ENCODE results near the gene GLRX. TPM values are rescaled to one million over a fixed set of nuclear protein-coding genes. Genes with fewer than 3 reads are reported as not detected.

GLRX gene, protein sequence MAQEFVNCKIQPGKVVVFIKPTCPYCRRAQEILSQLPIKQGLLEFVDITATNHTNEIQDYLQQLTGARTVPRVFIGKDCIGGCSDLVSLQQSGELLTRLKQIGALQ
- total RNA-seq (2022; extraction: Qiagen RNA extraction; ENCODE audit: low read depth) = 43.9 to 74.3 TPM (median 52.1 TPM) in 5 replicates

GRCh38 chr5:95822542-95823181, at the start of gene GLRX:
GLRX (minus strand) TSS chr5:95822726; CDS start chr5:95822662, 64 bp downstream.

Other genes with a start within 250 kb of the GLRX start
- 0.08 to 0.14 TPM (median 0.14 TPM) in 4 of 5 replicates, not detected in the other for gene GPR150, start 202.6 kb downstream of the GLRX start, total RNA-seq (2022; extraction: Qiagen RNA extraction; ENCODE audit: low read depth)
- gene RFESD, start 175.9 kb downstream of the GLRX start, total RNA-seq (2022; extraction: Qiagen RNA extraction; ENCODE audit: low read depth) = 2.6 to 3.5 TPM (median 3.2 TPM) in 5 replicates
- 0.13 TPM in 1 of 5 replicates, not detected in the others for gene SPATA9, start 139.7 kb downstream of the GLRX start, total RNA-seq (2022; extraction: Qiagen RNA extraction; ENCODE audit: low read depth)
- gene RHOBTB3, start 91.4 kb downstream of the GLRX start, total RNA-seq (2022; extraction: Qiagen RNA extraction; ENCODE audit: low read depth) = 7.3 to 9.3 TPM (median 8.0 TPM) in 5 replicates
- 11.3 to 18.1 TPM (median 12.5 TPM) in 5 replicates for gene ELL2, start 139.1 kb upstream of the GLRX start, total RNA-seq (2022; extraction: Qiagen RNA extraction; ENCODE audit: low read depth)

Data from A549 treated with DMSO at 1 μM for 4 hours (cell line).